ENCODE data around the gene CNTNAP4.

Gene CNTNAP4

DNA sequence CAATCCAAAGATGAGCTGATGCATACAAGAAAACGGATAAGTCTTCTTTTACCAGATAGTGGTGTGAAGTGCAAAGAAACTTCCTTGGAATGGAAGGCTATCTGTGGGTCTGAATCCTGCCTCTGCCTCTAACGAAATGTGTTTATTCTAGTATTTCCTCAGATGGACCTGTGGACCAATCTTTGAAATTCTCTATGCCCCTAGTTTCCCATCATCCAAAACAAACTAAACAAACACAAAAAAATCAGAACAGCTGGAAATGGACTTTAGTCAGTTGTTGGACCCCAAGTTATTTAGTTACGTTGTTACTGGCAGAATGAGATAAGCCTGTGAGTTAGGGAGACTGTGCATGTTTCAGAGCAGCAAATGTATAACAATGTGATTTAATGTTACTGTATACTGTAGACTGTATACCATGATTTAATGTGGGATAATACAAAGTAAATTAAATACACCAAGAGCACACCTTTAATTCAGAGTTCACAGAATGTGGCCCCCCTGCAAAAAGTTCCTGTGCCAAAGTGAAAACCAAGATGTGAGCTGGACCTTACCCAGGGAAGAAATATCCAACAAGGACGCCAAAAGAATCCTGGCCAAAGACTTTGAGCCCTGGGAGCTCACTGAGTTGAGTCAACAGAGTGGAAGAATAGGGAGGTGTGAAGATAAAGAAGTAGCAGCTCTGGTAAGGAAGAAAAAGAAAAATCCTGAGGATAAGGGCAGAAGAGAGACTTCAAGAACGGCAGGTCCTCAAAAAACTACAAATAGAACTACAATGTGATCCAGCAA lies 255.2 kb downstream of the CNTNAP4 start:
- no peak for TF ChIP-seq ARNTL (CRISPR knock-in tag; IDR thresholded peaks at IDR 0.05; ENCODE audit: borderline replicate concordance, low read depth)
- TF ChIP-seq CSDC2 (CRISPR knock-in tag; IDR thresholded peaks at IDR 0.05) = no peak
- TF ChIP-seq ZNF8 (CRISPR knock-in tag; IDR thresholded peaks at IDR 0.05) = no peak
- no peak for TF ChIP-seq ESRRG (CRISPR knock-in tag; IDR thresholded peaks at IDR 0.05)
- TF ChIP-seq, protein P1, sequence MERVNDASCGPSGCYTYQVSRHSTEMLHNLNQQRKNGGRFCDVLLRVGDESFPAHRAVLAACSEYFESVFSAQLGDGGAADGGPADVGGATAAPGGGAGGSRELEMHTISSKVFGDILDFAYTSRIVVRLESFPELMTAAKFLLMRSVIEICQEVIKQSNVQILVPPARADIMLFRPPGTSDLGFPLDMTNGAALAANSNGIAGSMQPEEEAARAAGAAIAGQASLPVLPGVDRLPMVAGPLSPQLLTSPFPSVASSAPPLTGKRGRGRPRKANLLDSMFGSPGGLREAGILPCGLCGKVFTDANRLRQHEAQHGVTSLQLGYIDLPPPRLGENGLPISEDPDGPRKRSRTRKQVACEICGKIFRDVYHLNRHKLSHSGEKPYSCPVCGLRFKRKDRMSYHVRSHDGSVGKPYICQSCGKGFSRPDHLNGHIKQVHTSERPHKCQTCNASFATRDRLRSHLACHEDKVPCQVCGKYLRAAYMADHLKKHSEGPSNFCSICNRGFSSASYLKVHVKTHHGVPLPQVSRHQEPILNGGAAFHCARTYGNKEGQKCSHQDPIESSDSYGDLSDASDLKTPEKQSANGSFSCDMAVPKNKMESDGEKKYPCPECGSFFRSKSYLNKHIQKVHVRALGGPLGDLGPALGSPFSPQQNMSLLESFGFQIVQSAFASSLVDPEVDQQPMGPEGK (CRISPR knock-in tag; IDR thresholded peaks at IDR 0.05; ENCODE audit: borderline replicate concordance) = no peak
- no peak for TF ChIP-seq OSR1 (CRISPR knock-in tag; IDR thresholded peaks at IDR 0.05)
- no peak for TF ChIP-seq TCF4 (CRISPR knock-in tag; IDR thresholded peaks at IDR 0.05; ENCODE audit: borderline replicate concordance)
- no peak for TF ChIP-seq GLIS3 (CRISPR knock-in tag; IDR thresholded peaks at IDR 0.05)
- TF ChIP-seq ZNF565 (CRISPR knock-in tag; conservative IDR thresholded peaks at IDR 0.05; ENCODE audit: low read depth) = no peak
- TF ChIP-seq PPARA (CRISPR knock-in tag; IDR thresholded peaks at IDR 0.05; ENCODE audit: borderline replicate concordance) = no peak
- no peak for TF ChIP-seq TSHZ2 (CRISPR knock-in tag; IDR thresholded peaks at IDR 0.05)
- TF ChIP-seq ZNF70 (CRISPR knock-in tag; IDR thresholded peaks at IDR 0.05) = no peak
- TF ChIP-seq ZC3H10 (CRISPR knock-in tag; IDR thresholded peaks at IDR 0.05) = no peak
- TF ChIP-seq RARB (CRISPR knock-in tag; IDR thresholded peaks at IDR 0.05) = no peak
- no peak for TF ChIP-seq BACH2 (CRISPR knock-in tag; IDR thresholded peaks at IDR 0.05; ENCODE audit: borderline replicate concordance)
- no peak for TF ChIP-seq CSRNP3 (CRISPR knock-in tag; IDR thresholded peaks at IDR 0.05)
- TF ChIP-seq ISL1 (CRISPR knock-in tag; IDR thresholded peaks at IDR 0.05) = no peak
- no peak for TF ChIP-seq TOX (CRISPR knock-in tag; IDR thresholded peaks at IDR 0.05; ENCODE audit: borderline replicate concordance)
- no peak for ATAC-seq

DNA sequence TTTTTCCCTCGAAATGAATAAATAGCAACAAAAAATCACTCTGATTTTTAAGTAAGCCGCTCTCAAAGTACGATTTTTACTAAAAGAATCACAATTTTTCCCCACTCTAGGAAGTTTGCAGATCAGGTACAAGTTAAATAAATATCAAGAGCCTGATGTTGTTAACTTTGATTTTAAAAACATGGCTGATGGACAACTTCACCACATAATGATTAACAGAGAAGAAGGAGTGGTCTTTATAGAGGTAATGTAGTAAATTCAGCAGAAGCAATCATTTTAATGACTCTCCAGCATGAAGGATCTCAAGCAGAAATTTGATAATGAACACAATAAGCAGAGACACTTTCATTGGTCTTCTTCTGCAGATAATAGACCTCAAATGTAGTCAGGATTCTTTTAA lies 262.4 kb downstream of the CNTNAP4 start:
- TF ChIP-seq TCF4 (CRISPR knock-in tag; IDR thresholded peaks at IDR 0.05; ENCODE audit: borderline replicate concordance) (no peak), CSDC2 (CRISPR knock-in tag; IDR thresholded peaks at IDR 0.05) (no peak), TOX (CRISPR knock-in tag; IDR thresholded peaks at IDR 0.05; ENCODE audit: borderline replicate concordance) (no peak), SNAI2 (CRISPR knock-in tag; IDR thresholded peaks at IDR 0.05) (no peak), CSRNP3 (CRISPR knock-in tag; IDR thresholded peaks at IDR 0.05) (no peak), RARB (CRISPR knock-in tag; IDR thresholded peaks at IDR 0.05) (no peak), POU6F1 (CRISPR knock-in tag; IDR thresholded peaks at IDR 0.05; ENCODE audit: borderline replicate concordance, low read depth) (no peak), PPARA (CRISPR knock-in tag; IDR thresholded peaks at IDR 0.05; ENCODE audit: borderline replicate concordance) (no peak), ESRRG (CRISPR knock-in tag; IDR thresholded peaks at IDR 0.05) (no peak), ARNTL (CRISPR knock-in tag; IDR thresholded peaks at IDR 0.05; ENCODE audit: borderline replicate concordance, low read depth) (no peak), OSR1 (CRISPR knock-in tag; IDR thresholded peaks at IDR 0.05) (no peak), ZFP3 (CRISPR knock-in tag; IDR thresholded peaks at IDR 0.05) (no peak), ISL1 (CRISPR knock-in tag; IDR thresholded peaks at IDR 0.05) (no peak), ZNF70 (CRISPR knock-in tag; IDR thresholded peaks at IDR 0.05) (no peak), ZC3H10 (CRISPR knock-in tag; IDR thresholded peaks at IDR 0.05) (no peak), ZFP30 (CRISPR knock-in tag; IDR thresholded peaks at IDR 0.05) (no peak), BACH2 (CRISPR knock-in tag; IDR thresholded peaks at IDR 0.05; ENCODE audit: borderline replicate concordance) (no peak), ZNF565 (CRISPR knock-in tag; conservative IDR thresholded peaks at IDR 0.05; ENCODE audit: low read depth) (no peak)
- TF ChIP-seq, protein P1 (CRISPR knock-in tag; IDR thresholded peaks at IDR 0.05; ENCODE audit: borderline replicate concordance) = no peak

More for the DNA sequence above, 262.4 kb downstream of the CNTNAP4 start:
- no peak for ATAC-seq

Data from SK-N-SH treated with all-trans-retinoic acid at 6 μM for 48 hours (cell line).